ENCODE results near the gene KLK4.

The KLK4 gene

GRCh38 chr19:50911206-50912101 is at the start of gene KLK4:
Gene KLK4 (minus strand): TSS chr19:50911395. CDS start chr19:50910738, 657 bp downstream.
- no peak for DNase-seq (ENCODE audit: low spot score)

DNA sequence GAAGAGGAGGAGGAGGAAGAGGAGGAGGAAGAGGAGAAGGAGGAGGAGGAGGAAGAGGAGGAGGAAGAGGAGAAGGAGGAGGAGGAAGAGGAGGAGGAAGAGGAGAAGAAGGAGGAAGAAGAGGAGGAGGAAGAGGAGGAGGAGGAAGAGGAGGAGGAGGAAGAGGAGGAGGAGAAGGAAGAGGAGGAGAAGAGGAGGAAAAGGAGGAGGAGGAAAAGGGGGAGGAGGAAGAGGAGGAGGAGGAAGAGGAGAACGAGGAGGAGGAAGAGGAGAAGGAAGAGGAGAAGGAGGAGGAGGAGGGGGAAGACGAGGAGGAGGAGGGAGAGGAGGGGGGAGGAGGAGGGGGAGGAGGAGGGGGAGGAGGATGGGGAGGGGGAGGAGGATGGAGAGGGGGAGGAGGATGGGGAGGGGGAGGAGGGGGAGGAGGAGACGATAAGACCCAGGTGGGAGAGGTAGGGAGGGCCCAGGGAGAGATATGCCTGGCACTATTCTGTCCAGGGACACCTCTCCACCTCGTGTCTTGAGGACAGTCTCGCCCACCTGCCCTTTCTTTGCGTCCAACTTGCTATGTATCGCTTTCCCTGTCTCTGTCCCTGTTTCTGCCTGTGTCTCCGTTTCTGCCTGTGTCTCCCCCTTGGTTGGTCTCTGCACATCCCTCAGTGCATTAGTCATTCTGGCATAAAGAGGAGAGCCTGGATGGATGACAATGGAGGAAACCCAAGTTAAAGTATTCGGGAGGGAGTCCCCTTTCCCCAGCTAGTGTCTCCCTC is 48.7 kb upstream of the KLK4 start:
- DNase-seq (ENCODE audit: low spot score), result no peak

- DNase-seq (ENCODE audit: low spot score), result no peak
Measured at GRCh38 chr19:50957587-50957986, 46.4 kb upstream of the KLK4 start.

GRCh38 chr19:50952910-50953309 is 41.7 kb upstream of the KLK4 start, which contains the start of gene KLK5:
Gene KLK5 (minus strand): TSS chr19:50953038. CDS start chr19:50952657, 381 bp downstream.
- no peak for DNase-seq (ENCODE audit: low spot score)

DNA sequence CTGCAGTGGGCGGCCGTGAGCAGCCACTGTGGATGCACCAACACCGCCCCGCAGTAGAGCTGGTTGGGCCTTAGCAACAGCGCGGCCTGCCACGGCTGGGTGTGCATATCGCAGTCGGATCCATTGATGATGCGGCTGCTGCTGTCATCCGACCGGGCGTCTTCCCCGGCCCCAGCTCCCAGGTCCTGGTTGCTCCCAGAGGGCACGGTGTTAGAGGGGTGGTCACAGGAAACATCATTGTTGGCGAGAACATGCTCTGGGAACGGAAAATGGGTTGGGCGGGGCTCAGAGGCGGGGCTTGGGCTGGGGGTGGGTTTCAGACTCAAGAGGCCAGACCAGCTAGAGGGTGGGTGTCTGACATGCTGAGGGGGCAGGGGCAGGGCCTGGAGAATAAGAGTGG is 38.7 kb upstream of the KLK4 start:
- no peak for DNase-seq (ENCODE audit: low spot score)

DNA sequence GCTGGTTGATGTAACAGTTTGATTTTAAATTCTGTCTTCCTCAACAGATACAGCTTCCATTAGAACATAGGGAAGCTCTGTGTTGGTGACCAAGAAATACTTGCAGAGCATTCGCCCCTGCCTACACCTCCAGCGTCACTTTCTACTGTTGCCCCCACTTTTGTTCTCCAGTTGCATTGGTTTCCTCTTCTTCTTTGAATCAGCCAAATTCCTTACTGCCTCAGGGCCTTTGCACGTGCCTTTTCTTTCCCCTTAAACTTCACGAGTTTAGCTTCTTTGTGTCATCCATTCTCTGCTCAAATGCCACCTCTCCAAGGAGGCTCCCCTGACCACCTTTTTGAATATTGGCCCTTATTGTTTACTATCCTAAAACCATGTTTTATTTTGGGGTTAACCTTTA is 35.9 kb upstream of the KLK4 start:
- no peak for DNase-seq (ENCODE audit: low spot score)

GRCh38 chr19:50944795-50945194 is 33.6 kb upstream of the KLK4 start:
- no peak for DNase-seq (ENCODE audit: low spot score)

GRCh38 chr19:50943074-50943828 is 32.1 kb upstream of the KLK4 start:
- no peak for DNase-seq (ENCODE audit: low spot score)

DNA sequence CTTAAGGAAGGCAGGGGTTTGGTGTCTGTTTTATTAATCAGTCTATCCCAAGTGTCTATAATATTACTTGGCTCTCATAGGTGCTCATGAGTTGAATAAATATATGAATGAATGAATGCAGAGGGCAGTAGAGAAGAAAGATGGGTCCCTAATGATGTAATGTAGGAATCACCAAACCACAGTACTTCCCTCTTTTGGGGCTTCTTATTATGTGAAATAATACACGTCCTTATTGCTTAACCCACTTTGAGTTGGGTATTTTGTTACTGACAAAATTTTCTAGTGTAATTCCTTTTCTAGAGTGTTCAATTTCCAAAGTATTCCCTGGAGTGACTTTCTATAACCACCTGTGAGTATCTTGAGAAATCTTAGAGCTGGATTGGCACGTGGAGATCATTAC is 28.4 kb upstream of the KLK4 start:
- no peak for DNase-seq (ENCODE audit: low spot score)

DNA sequence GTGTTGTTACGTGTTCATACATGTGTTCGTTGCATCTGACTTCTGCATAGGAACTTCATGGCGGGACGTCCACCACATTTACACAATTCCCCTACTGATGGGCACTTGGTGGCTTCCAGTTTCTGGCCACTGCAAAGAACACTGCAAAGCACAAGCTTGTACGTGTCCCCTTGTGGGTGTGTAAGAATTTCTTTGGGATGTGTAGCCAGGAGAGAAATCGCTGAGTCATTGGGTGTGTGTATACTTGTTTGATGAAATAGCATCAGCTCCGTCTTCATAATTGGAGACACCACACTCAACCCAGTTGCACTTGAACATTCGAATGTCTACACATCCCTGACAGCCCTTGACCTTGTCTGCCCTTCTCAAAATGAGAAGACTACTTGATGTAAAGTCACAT is 22.4 kb upstream of the KLK4 start:
- no peak for DNase-seq (ENCODE audit: low spot score)

- no peak for DNase-seq (ENCODE audit: low spot score)
Measured at GRCh38 chr19:50932690-50933083, 21.5 kb upstream of the KLK4 start.

DNA sequence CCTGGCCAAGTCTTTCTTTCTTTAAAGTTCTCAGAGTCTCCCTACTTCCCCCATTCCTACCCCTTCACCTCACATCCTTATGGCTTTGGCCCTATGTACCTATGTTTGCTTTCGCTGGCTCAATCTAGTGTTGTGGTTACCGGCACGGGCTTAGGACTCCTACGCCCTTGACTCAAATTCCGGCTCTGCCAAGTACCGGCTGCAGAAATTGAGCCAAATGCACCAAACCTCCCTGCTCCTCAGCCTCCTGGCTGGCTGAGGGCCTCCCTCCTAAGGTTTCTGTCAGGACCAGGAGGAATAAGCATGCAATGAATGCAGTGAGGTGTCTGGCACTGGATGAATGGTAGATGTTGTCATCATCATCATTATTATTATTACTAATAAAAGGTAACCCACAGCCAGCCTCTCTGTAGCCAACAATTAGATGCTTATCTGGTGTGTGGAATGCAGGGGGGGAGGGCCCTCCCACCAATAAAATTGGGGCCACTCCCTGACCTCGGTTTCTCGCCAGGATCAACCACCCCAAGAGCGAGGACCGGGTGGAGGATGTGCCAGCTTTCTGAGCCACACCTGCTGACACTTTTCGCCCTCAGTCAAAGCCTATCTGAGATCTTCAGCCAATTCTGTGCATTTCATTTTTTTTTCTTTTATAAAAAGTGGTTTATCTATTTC is 21.0 kb upstream of the KLK4 start:
- no peak for DNase-seq (ENCODE audit: low spot score)

DNA sequence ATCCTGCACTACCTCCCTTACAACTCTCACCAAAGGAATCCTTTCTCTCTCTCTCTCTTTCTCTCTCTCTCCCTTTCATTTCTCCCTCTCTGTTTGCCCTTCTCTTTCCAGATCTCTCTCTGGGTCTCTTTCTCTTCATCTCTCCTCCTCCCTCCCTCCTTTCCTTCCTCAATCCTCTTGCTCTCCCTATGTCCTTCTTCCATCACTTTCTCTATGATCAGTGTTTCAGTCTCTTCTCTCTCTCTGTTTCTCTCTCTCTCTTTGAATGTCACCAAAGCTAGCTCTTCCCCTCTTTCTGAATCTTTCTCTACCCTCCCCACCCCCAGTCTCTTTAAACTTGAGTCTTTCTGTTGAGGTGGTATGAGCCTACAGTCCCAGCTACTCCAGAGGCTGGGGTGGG is 19.8 kb upstream of the KLK4 start:
- no peak for DNase-seq (ENCODE audit: low spot score)

GRCh38 chr19:50928831-50929230 is 17.6 kb upstream of the KLK4 start:
- no peak for DNase-seq (ENCODE audit: low spot score)

GRCh38 chr19:50926144-50926543 is 14.9 kb upstream of the KLK4 start:
- no peak for DNase-seq (ENCODE audit: low spot score)

DNA sequence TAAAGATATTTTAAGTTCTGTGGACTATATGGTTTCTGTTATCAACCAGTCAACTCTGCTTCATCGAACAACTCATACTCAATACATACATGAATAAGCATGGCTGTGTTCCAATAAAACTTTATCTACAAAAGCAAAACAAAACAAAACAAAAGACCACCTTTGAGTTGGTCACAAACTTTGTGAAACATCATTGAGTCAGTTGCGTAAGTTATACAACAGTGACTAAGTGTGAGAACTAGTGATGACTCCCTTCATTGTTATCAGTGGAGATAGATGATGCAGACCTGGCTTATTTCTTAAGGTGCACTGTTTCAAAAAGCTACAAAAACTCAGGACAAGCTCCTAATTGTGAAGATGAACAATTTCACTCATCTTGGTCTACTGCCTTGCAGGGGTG is 14.5 kb upstream of the KLK4 start:
- no peak for DNase-seq (ENCODE audit: low spot score)

- no peak for DNase-seq (ENCODE audit: low spot score)
Measured at GRCh38 chr19:50924586-50924985, 13.4 kb upstream of the KLK4 start.

- peak; percentile 73 for DNase-seq (ENCODE audit: low spot score)
Measured at GRCh38 chr19:50922317-50922853, 11.2 kb upstream of the KLK4 start.

DNA sequence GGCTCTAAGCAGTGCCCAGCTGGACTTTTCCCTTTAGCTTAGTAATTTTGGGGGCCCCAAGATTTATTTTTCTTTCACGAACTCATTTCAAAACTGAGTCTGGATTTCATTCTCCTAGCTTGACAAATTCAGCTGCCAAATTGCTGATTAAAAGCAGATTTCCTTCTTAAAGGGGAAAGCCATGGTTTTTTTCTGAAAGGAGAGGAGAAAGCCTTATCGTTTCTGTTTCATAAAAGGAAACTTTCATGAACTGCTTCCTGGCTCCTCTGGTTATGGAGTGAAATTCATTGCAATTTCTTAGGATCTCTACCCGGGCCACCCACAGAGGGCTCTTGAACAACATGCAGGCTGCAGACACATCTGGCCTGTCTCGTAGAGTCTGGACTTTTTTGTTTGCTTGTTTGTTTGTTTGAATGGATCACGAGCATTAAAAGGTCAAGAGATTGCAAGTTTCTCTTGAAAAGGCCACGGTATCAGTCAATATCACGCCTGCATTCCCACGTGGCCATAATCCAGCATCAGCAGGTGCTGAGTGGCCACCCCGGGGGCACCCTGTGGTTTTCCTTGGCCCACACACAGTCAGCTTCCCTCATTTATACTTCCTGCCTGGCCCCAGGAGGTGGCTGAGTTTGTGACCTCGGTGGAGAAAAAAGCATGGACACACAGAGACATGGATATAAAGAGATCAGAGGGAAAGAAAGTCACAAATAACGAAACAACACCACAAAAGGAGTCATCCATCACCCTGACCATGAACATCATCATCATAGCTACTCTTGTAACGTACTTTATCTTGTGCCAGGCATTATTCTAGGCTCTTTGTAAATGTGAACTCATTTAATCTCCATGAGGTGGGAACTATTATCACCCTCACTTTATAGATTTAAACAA is 10.5 kb upstream of the KLK4 start:
- DNase-seq (ENCODE audit: low spot score), result no peak

- DNase-seq (ENCODE audit: low spot score), result no peak
Measured at GRCh38 chr19:50916069-50916468, 4.9 kb upstream of the KLK4 start.
